Stimulated activated CD8-positive, alpha-beta memory T cell treated with anti-CD3 and anti-CD28 coated beads, Interleukin-7, amount 100 ng/mL, for 48 hours (primary cell): Measurements from ENCODE around the gene RAD51B.
"Not testable (repeated sequence)": the region's sequence is repeated elsewhere in the genome, so short reads cannot be mapped to it uniquely, and the experiment has no call there.

ENCODE experiments used
- DNase-seq, 2 donors: peaks; one replicate each; pipeline ENCODE4 v3.0.0-alpha.2; 2020; ENCODE audit warnings: low read depth in 1 of 2; ENCODE audit errors: extremely low read depth in 1 of 2

Gene RAD51B

DNA sequence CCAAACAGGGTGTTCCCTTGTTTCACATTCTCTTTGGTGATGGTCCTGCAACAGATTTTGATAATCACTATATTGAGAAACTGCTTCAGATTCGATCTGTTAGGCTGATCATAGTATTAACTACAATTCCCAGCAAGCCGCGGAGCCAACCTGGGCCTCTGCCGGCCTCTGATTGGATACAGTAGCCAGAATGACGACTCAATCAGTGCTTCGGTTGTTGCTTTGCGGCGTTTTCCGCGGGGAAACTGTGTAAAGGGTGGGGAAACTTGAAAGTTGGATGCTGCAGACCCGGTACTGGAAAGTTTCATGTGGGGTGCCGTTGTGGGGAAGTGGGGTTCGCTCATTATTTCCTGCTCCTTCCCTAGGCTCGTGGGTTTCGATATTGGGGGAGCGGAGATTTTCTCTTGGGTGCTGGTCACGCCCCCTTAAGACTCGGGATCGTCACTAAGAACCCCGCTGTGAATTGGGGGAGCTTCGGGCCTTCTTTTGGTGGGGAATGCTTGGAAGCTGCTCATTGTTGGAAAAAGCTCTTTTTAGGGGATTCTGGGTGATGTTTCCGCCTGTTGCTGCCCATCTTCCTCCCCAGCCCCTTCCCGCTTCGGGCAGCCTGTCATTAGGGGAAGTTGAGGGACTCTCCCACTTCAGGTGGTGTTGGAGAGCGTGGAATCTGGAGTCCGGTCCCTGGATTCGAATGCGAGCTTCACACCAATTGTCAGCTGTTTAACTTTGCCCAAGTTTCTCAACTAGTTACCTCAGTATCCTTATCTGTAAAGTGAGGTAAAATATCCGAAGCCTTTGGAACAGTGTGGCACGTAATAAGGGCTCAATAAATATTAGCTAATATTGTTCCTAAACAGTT is at the start of gene RAD51B:
Gene RAD51B, plus strand, starts transcription at position 217 of the 859 bp plus-strand sequence.
- peak; percentile 59 to 81 for DNase-seq

DNA sequence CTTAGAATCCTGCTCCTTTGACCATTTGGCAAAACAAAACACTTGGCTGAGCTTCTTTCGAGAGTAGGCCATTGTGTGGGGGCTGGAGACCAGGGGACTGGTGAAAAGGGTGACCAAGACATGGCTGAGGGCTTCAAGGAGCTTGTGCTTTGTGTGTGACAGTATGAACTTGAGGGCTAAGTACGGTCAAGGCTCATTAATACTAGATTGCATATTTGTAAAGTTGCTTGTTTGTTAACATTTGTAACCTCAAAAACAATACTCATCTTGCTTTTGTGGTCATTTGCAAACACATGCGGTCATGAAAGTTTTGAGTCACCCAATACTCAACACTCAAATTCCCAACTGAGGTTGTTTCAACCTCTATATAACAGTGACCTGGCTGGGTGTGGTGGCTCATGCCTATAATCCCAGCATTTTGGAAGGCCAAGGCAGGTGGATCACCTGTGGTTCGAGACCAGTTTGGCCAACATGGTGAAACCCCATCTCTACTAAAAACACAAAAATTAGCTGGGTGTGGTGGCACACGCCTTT is 45.7 kb upstream of the RAD51B start:
- DNase-seq: no peak

DNA sequence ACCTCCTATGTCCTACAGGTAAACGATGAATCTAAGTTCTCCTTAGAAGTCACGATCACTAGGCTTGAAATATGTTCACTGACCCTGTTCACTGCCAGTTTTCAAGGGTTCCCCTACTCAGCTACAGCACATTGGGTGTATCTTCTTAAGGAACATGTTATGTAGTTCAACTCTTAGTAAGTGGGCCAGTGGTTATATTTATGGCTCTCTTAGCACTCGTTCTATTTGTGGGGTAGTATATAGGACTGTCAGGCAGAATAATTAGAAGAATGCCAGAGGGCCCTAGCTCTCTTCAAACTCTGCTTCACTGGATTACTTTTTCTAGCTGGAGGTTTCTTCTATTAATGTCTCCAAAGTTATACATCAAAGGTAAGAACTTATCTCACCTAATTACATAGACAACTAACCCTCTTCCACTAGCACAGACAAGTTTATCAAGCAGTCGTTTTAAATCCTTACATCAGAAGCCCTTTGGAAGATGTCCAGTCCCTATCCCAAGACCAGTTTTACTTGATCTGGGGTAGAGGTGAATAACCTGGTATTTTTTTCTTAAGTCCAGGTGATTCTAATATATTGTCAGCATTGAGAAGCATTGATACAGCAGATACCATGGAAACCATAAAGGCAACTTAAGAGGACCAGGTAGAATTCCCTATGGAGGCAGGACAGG is 42.8 kb upstream of the RAD51B start:
- DNase-seq: no peak

DNA sequence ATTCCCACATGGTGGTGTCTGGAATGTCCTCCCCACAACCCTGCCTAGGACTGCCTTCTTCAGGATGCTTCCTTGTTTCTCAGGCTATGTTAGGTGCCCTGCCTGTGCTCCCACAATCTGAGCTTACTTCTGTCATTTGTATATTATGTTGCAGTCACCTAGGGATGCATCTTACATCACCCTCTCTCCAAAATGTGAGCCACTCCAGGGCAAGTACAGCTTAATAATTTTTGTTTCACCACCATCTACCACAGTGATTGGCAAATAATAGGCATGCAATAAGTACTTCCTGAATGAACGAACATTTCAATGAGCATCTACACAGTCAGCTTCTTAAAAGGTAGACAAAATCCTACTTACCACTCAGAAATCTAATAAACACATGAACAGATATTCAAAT is 40.8 kb upstream of the RAD51B start:
- no peak for DNase-seq

DNA sequence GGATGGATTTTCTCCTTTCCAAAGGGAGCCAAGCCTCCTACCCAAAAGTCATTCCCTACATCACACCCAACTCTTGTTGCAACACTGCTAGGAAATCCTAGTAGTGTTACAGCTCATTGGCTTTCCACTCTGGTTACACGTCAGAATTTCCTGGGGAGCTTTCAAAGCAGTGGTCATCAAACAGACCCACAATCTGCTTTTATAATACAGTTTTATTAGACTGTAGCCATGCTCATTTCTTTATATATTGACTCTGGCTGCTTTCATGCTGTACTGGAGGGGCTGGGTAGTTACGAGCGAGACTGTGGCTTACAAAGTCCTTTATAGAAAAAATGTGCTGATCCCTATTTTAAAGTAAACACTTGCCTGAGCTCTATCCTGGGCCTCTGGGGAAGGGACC is 37.5 kb upstream of the RAD51B start:
- no peak for DNase-seq

DNA sequence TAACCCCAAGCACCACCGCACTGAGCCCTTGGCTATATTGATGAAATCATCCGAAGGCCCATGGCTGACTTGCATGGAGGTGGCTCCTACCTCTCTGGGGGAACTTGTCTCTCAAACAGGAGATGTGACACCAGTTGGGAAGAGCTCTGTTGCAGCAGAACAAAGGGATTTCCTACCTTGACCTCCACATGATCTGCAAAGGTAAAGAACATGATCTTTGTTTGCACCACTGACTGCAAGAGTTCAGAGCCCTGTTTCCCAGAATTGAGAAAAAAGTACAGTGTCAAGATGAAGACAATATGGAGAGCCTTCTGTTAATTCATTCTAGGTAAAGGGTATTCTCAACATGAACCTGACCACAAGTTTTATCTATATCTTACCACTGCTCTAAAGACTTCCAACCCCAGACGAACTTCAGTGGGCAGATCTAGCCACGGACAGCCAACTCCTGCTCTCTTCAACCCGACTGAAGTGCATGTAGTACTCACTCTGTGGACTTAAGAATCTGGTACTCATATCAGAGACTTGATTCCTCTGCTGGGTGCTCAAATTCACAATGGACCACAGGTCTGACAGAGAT is 35.2 kb upstream of the RAD51B start:
- no peak for DNase-seq

DNA sequence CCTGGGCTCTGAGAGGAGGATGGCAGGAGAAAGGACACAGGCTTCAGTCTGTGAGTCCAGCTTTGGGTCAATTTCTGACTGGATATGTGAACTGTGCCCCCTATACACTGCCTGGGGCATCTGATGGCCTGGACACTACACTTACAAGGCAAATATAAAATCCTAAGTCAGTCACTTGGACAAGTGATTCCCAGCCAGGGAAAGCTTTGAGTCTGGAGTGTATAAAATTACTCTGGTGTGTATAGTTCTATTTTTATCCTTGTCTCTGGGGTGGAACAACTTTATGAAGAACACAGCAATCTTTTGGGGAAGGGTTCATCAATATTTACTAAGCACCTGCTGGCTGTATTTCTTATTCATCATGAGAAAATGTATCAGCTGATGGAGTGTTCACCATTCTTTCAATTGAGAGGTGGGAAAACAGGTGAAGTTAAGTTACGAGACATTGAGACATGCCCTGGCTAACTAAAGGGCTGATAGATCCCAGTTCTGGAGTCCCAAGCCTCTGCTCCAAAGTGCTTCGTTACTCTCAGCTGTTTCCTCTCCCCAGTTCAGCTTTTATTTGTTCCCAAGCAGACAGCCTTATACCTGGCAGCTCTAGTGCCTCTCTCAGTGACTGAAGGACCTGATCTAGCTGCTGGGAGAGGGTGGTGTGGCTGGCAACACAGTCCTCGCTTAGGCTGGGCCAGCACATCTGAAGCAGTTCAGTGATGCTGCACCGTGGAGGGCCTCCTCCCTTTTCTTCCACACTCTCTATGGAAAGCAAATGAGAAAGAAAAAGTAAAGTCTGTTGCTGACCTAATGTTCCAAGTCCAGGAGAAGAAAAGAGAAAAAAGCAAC is 34.1 kb upstream of the RAD51B start:
- DNase-seq: no peak

DNA sequence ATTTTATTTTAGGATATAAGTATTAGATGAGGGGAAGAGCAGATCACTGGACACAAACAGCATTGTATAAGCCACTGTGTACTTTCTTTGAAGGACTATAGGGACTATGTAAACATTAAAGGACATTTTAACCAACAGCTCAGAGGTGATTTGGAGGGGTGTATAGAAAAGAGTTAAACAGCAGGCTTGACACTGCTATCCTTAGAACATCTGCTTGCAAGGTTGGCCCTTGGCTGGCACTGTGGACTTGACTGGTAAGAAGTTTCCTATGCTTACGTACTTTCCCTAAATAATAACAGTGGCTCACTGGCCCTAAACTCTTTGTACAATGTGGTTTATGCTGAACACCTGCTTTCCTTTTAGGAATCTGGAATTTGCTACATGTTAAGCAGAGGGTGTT is 31.9 kb upstream of the RAD51B start:
- DNase-seq: no peak

DNA sequence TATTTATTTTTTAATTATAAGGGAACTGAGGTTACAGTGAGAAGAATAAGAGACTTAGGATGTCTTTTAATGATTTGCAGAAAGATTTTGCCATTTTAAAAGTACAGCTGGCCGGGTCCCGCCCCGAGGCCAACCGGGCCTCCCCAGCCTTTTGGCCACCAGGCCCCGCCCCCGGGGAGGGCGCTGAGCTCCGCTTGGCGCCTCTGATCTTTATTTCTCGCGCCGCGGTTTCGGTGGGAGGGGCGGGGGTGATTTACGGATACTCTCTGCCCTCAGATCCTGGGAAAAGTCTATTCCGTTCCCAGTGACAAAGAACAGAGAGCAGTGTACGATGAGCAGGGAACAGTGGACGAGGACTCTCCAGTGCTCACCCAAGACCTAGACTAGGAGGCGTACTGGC is 20.8 kb upstream of the RAD51B start:
- no peak for DNase-seq

DNA sequence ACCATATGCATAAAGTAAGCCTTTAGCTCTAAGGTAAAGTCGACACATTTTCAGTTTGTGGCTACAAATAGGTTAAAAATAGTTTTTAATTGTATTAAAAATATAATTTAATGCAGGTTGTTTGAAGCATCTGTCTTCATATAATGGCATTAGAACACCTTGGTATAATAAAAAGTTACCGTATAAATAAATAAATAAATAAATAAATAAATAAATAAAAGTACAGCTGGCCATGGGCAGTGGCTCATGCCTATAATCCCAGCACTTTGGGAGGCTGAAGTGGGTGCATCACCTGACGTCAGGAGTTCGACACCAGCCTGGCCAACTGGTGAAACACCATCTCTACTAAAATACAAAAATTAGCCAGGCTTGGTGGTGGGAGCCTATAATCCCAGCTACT is 18.8 kb upstream of the RAD51B start:
- no peak for DNase-seq

DNA sequence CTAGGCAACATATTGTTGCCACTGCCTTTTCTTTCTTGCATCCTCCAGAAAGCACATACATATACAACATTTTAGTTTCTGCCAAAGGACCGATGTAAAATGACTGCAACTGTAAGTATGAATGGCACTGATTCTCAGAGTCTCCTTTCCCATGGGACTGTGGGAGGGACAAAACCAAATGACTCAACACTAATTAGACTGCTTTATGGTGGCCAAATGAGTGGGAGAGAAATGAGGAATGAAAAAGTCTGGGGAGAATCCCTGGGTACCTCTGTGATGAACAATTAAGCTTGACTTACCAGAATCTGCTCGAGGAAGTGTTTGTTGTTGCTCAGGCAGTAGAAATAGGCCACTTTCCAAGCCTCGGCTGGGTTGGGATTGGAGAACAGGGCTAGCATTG is 13.3 kb upstream of the RAD51B start:
- DNase-seq: no peak

DNA sequence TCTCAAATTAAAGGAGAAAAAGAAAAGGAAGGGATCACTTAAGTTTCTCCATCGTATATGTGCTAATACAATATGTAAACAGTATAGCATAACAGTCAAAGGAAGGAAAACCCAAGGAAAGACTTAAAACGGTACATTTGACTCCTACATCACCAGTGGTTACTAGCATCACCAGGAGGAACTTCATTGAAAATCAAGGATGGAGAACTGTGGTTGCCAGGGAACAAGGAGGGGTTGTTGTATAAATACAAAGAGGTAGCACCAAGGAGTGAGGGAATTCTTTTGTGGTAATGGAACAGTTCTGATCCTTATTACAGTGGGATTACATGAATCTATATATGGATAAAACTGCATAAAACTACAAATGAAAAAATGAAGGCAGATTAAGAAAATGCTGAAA is 4.8 kb upstream of the RAD51B start:
- DNase-seq: no peak

DNA sequence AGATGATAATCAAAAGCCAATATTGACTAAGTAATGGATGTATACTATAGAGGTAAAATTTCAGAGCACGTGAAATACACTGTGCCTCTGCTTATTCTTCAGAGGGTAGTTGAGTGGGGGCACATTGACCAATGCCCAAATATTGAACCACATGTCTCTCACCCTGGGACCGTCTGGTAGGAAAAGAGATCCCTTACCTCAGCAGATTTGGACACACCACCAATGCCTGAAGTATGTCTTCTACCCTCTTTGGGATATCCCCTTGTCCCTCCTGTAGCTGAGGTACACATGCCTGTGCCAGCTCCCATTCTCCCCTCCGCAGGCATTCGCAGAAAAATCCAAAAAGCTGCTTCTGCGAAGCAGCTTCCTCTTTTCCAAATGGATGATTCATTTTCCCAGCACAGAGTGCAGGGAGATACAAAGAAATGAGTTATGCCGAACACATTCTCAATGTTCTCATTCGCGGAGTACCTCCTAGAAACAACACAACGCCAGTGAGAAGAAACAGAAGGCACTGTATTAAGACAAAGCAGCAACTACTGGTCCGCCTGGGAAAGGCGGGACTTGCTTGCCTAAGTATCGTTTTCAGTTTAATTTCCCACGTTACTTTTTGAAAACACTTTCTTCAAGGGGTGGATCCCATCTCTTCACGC is 3.9 kb upstream of the RAD51B start:
- DNase-seq: no peak

DNA sequence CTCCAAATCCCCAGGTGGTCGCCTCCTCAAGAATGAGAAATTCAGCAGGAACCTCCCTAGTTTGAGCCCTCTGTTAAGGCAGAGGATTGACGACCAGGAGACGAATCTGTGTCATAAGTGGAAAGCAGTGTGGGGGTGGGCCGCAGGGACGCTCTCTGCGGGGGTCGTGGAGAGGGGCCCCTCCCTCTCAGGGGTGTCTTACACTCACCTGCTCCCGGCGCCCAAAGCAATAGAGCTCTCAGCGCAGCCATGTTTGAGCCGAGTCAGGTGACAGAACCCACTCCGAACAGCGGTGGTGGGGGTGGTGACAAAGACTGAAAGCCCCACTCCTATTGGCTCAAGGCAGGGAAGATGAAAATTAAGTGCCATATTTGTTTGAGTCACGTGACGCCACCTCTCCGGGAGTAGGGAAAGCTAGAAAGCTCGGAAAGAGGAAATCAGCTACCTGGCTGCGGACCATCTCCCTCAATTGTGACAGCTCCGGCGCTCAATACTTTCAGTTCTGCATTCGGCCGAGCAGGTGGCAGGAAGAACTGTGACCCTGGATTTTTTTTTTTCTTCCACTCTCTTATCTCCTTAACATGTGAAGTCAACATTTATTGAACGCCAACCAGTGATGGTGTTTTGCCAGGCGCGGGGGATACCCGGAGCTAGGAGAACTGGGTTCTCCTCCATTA is 3.1 kb upstream of the RAD51B start, which contains the start of gene ZFYVE26:
Gene ZFYVE26, minus strand, starts transcription at position 265 of the 677 bp plus-strand sequence. CDS start 627 bp downstream, outside the sequence.
- DNase-seq: peak; percentile 72 to 88

DNA sequence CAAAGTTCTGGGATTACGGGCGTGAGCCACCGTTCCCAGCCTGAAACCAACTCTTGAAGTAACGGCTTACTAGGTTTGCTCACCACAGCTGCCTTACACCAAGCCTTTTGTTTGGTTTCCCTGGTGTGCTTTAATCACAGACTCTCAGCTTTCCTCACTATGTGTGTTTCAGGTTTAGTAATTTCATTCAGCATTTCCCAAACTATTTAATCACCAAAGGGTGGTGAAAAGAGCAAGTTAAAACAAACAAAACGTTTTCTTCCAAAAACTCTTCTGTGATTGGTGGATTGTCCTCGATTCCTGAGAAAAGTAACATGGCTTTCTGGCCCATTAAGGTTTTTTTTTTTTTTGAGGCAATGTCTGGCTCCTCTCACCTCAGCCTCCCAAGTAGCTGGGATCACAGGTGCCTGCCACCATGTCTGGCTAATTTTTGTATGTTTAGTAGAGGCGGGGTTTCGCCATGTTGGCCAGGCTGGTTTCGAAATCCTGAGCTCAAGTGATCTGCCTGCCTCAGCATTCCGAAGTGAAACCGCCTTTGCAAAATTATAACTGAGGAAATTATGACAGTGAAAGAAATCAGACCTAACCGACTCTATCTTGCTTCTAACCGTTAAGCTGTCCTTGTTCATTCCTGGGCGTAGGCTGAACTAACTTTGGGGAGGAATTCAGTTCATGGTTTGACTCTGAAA is 1.7 kb upstream of the RAD51B start:
- no peak for DNase-seq

DNA sequence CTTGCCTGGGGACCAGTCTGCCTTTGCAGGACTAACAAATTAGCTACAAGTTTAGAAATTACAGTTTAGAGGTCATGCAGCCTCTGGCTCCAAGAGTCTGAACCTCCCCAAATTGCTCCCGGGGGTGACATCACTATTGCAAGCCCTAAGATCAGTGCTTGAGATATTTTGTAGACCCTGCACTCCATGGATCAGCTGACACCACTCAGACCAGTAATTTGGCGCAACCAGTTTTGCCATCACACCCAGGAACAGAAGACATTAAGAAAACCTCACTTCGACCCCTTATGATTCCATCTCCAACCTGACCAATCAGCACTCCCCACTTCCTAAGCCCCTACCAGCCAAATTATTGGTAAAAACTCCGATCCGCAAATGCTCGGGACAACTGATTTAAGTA is 1.1 kb upstream of the RAD51B start:
- DNase-seq: not testable (repeated sequence)

DNA sequence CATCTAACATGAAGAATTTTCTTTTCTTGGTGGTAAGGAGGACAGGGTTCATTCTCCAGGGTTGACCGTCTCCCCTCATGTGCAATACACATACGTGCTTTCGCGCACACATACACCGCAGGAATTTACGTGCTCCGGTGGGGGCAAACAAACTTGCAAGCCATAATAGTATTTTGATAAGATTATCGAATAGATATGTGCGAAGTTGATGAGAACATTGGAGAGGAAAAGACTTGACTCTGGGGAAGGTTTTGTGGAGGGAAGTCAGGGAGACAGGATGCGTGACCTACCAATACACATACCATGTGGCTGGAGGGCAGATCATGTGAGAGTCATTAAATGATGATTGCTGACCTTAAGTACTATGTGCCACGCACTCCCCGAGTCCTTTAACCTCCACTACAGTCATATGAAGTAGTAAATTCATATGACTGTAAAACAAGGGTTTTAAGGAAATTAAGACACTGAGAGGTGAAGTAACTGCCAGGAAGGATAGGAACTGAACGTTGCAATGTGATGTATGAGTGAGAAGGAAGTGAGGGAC is 921 bp downstream of the RAD51B start:
- no peak for DNase-seq

DNA sequence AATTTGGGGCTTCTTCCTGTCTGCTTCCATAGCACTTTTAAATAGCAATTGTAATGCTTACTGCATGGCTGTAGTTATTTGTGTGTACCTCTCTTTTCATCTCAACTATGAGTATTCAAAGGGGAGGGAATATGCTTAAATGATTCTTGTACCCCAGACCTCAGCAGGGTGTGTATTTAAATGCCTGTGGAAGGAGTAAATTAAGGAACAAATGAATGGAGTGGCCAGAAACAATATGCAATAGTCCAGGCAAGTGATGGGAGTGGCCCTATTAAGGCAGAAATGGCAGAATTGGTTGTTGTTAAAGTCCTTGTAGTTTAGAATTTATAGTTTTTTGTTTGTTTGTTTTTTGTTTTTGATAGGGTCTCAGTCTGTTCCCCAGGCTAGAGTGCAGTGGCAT is 1.5 kb downstream of the RAD51B start:
- DNase-seq: no peak

DNA sequence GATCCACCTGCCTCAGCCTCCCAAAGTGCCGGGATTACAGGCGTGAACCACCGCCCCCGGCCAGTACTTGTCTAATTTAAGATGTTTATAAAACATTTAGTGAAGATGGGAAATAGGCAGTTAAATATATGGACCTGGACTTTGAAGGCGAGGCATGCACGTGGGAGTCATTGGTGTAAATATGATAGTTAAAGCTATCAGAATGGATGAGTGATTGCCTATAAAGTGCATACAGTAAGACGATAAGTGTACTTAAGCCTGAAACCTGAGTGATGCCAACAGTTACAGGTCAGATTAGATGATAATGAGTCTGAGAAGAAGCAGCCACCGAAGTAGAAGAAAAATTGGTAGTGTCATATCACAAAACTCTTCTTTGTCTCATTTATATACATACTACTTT is 11.5 kb downstream of the RAD51B start:
- DNase-seq: no peak
